ENCODE measurements around the gene TMEM115.

The TMEM115 gene

DNA sequence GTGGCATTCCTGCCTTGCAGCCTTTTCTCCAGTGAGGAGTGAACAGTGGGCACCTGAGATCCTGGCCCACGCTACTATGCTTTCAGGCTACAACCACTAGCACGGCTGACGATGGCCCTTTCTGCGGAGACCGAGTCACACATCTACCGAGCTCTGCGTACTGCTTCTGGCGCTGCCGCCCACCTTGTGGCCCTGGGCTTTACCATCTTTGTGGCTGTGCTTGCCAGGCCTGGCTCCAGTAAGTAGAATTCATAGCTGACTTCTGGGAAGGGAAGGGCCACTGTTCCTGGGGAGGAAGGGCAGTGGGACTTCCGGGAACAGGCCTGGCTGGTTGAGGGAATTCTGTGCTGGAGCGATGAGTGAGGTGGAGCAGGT is 8.0 kb downstream of the TMEM115 start:
- DNase-seq, result no peak

DNA sequence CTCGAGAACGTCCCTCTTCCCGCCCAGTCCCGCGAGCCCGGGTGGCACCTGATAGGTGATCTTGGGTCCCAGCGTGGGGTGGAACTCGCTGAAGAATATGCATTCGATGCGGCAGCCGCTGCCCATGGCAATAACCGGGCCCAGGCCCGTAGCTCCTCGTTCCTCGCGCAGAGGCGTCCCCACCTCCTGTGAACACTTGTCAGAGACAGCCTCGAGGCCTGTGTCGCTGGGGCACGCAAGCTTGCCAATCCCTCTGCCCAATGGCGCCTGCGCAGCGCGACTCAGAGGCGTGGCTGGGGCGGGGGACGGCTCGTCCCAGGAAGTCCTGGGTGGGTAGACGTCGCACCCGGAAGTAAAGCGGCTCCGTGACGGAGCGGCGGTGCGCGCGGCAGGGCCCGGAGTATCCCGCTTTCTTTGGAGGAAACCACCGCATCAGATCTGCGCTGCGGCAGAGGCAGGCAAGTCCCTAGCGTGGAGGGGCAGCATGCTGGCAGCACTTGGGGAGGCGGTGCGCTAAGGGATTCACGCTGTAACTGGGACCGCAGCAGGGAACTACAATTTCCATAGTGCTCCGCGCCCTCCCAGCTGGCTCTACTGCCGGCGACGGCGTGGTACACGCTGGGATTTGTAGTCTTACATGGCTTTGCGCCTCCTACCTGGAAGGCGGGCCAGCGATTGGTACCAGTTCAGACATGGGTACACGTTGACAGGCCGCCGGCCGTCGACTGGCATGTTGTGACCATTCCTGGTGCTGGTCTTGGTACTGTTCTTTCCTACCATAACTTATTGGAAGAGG is 8.6 kb downstream of the TMEM115 start, which contains the start of the genes CYB561D2 and NPRL2:
TSS of gene CYB561D2 (plus strand) at position 336 of the 796 bp plus-strand sequence. CDS start 572 bp downstream, outside the sequence.
TSS of gene NPRL2 (minus strand) at position 249 of the 796 bp plus-strand sequence. CDS start at position 126, 123 bp downstream.
- DNase-seq, result peak; percentile 98

DNA sequence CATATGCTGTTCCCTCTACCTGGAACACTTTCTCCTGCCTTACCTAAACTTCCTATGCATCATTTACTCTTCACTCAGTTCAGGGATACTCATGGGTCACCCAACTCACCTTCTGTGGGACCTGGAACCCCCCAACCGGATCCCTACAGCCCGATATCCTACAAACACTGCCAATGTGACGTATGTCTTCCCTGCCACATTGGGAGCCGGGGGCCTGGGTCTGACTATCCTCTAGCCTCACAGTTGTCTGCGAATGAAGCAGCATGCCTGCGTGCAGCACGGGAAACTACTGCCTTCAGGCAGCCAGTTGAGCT is 9.2 kb downstream of the TMEM115 start:
- DNase-seq, result no peak

DNA sequence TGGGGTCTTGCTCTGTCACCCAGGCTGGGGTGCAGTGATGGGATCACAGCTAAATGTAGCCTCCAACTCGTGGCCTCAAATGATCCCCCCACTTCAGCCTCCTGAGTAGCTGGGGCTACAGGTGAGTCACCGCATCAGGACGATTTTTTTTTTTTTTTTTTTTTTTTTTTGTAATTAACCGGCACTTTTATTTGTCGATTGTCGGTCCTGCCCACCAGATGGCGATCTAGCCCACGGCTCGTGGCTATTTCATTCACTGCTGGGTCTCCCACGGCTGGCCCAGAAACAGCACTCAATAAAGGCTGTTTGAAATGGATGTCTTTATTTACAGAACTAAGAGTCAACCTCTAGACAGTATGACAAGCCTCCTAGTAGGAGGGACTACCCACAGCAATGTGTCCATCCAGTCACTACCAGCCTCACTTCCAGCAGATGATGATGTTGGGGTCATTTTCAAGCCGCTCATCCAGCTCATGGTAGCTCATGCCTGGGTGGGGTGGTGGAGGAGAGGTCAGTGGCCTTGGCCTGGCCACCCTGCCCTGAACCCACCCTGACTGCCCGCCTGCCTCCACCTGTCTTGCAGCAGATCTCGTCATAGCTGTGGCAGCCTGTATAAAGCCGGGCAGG is 12.0 kb downstream of the TMEM115 start:
- peak; percentile 89 for DNase-seq

DNA sequence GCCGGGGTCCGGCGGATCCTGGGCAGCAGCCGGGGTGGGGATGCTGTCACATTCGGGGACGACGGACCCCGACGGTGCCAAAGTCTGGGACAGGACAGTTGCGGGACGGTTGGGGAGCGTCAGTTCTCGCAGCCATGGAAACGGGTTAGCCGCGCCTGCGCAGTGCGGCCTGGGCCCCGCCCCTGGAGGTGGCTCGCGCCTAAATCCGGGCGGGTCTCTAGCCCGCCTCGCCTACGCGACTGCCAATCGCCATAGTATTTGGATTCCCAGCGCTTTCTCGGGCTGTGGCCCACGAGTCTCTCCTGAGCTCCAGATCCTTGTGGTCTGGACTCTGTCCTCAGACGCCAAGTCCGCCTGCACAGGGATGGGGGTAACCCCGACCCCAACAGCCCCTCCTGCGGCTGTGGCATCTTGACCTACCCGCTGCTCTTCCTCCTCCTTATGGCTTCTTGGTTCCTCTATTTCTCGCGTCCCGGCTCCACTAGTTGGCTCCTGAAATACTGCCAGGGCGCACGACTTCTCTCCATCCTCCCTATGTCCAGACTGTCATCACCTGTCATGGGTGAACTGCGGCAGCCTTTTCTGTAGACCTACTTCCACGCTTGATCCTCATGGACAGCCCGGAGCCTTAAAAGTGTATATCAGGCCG is 13.6 kb downstream of the TMEM115 start, which contains the start of gene ZMYND10:
TSS of gene ZMYND10 (minus strand) at position 147 of the 649 bp plus-strand sequence. CDS start 153 bp downstream, outside the sequence.
- peak; percentile 79 for DNase-seq

DNA sequence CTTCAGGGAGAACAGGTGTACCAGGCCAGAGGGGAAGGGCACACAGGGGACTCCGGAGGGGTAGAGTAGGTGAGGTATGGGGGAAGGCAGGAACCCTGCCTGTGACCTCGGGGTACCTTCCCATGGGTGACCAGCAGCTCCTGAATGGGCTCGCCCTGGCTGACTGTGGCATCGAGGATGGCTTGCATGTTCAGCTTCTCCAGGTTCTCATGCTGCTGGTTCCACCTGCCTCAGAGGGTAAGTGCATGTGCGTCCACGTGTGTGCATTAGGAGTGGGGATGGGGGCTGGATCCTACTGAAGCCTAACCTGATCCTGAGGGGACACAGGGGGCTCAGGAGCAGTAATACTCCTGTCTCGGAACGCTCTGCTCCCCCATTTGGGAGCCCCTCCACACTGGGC is 14.3 kb downstream of the TMEM115 start:
- no peak for DNase-seq

DNA sequence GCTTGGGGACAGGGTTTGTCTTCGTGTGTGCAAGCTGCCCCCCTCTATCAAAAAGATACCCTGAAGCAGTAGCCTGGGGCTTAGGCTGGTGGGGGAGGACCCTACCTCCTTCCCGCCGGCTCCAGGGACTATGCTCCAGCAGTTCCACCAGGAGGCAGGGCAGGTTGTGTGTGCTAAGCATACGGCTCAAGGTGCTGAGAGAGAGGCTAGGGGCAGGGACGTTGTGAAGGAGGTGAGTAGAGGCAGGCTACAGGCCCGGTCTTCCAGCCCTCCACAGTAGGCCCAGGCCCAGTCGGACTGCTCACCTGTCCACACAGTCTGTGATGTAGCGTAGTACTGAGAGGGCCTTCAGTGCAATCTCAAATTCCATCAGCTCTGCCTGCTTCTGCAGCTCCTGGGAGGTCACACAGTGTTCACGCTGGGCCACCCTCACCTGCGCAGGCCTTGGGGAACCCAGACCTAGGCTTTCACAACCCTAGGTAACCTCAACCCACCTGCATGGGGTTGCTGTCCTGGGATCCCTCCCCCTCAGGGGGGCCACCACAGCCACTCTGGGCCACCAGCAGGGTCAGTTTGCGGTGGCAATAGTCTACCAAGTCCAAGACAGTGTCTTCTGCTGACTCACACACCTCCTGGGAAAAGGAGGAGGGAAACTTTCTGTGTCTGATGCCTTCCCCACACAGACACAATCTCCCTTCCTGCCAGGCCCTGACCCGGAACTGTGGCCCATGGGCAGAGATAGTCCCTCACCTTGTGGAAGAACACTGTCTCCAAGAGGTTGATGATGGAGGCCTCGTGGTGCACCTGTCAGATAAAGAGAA is 16.3 kb downstream of the TMEM115 start:
- no peak for DNase-seq

DNA sequence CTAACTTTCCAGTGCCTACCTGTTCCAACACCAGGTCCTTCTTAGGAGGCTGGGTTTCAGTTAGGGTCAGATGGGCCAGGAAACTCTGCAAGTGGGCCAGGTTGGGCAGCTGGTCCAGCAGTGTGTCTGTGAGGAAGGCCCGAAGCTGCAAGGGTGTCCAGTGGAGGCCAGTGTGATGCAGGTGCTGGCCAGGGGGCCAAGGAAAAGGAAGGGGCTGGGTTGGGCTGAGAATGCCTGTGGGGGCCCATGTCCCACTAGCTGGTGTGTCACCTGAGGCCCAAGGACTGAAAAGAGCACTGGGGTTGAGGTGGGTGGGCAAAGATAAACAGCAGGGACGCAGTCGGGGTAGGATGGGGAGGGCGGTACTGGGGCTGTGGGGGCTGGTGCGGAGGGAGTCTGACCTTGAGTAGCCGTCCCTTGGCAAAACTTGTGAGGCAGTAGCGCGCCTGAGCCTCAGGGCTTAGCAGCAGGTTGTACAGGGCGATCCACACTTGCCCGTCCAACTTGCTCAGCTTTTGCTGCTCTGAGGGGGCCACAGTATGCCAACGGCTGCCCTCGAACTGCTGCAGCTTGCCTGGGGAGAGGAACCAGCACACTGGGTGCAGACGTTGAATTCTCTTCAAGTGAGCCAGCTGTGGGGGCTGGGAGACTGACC is 17.2 kb downstream of the TMEM115 start:
- no peak for DNase-seq

DNA sequence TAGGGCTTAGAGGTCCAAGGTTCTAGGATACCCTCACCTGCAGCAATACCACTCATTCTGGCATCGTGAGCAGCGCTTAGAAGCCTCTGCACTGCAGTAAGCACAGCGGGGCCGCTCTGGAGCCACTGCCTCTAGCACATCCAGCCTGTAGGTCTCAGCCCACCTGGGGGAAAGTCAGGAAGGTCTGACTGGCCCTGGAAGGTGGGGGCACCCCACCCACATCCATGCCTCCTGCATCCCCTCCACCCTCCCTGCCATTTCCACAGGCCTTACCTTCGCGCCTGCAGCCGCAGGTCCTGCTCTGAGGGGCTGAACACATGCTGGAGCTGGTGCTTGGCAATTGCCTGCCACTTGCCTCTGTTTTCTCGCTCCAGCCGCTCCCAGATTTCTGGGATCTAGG is 17.8 kb downstream of the TMEM115 start:
- DNase-seq, result no peak

DNA sequence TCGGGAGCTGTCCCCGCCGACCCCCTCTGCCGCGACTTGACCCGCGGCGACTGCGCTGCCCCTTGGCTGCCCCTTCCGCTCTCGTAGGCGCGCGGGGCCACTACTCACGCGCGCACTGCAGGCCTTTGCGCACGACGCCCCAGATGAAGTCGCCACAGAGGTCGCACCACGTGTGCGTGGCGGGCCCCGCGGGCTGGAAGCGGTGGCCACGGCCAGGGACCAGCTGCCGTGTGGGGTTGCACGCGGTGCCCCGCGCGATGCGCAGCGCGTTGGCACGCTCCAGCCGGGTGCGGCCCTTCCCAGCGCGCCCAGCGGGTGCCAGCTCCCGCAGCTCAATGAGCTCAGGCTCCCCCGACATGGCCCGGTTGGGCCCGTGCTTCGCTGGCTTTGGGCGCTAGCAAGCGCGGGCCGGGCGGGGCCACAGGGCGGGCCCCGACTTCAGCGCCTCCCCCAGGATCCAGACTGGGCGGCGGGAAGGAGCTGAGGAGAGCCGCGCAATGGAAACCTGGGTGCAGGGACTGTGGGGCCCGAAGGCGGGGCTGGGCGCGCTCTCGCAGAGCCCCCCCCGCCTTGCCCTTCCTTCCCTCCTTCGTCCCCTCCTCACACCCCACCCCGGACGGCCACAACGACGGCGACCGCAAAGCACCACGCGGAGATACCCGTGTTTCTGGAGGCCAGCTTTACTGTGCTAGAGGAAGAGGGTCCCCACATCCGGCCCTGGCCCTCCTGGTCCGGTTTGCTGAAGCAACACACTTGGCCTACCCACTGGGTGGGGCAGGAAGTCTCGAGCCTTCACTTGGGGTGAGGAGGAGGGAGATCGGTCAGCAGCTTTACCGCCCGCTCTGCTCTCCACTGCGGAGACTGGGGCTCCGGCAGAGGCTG is 18.6 kb downstream of the TMEM115 start, which contains the start of gene RASSF1:
TSS of gene RASSF1 (minus strand) at position 389 of the 882 bp plus-strand sequence. CDS start at position 358, 31 bp downstream.
- DNase-seq, result peak; percentile 80

DNA sequence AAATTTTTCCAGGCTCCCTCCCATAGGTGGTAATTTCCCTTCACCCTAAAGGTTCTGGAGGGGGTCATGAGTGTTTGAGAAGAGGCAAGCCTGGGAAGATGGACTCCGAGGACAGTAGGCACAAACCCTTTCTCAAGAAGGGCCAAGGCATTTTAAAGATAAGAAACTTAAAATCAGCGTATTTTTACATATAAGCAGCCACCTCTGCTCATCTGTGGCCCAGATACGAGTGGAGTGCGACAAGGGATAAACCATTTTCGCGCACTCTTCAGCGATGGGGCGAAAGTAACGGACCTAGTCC is 19.2 kb downstream of the TMEM115 start:
- no peak for DNase-seq

DNA sequence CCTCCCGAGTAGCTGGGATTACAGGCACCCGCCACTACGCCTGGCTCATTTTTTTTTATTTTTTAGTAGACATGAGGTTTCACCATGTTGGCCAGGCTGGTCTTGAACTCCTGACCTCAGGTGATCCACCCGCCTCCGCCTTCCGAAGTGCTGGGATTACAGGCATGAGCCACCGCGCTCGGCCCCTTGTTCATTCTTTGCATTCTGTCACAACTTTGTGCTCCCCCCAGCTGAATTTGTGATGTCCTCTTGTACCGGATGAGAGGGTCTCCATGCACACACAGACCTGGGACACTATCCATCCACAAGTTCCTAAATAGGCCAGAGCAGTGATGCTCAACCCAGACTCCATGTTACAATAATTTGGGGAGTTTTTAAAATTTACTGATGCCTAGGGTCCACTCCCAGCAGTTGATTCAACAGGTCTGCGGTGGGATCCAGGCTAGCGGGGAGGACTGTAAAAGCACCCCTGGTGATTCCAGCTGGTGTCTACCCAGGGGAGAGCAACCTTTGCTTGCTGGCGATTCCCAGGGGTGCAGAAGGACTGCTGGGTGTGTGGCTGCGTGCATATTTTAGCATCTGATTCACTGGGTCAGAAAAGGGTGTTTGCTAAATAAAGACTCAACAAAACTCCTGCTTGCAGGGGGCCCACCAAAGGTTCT is 19.7 kb downstream of the TMEM115 start:
- DNase-seq, result no peak

DNA sequence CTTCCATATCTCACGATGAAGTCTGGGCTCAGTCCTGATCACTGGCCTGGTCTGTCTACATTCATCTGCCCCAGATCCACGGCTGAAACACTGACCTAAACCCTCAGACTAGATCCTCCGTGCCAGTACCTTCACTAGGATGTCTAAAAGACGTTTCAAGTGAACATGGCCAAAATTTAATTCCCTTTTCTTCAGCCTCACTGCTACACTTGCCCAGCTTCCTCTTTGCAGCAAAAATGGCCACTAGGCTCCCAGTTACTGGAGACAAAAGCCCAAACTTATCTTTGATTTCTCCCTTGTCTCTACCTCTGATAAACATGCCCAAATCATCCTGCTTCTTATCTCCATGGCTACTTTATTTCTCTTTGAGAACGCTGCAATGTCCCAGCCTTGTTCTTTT is 20.4 kb downstream of the TMEM115 start:
- DNase-seq, result no peak

DNA sequence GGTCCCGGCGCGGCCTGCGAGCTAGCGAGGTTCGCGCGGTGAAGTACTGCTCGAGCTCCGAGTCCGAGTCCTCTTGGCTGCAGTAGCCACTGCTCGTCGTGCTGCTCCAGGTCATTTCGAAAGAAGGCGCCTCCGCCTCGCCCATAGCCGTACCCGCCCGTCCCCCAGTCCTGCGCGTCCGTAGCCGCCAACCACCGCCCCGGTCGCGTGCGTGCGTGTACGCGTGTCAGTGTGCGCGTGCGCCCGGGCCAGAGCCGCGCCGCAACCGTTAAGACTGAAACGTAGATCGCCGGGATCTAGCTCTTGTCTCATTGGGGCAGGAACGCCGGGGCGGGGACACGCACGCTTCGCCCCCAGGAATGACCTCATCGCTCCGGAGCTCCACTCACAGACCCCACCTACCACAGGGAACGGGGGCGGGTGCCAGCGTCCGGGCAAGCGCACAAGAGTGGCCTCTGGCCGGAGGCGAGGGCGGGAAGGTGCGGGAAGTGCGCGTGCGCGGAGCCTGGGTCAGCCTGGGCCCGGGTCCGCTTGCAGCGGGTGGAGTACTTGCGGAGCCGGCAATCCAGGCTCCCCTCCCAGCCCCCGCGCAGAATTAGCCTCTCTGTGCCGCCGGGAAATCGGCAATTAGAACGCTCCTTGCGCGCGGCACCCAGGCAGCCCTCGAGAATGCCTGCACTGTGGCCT is 22.0 kb downstream of the TMEM115 start:
- peak; percentile 96 for DNase-seq

DNA sequence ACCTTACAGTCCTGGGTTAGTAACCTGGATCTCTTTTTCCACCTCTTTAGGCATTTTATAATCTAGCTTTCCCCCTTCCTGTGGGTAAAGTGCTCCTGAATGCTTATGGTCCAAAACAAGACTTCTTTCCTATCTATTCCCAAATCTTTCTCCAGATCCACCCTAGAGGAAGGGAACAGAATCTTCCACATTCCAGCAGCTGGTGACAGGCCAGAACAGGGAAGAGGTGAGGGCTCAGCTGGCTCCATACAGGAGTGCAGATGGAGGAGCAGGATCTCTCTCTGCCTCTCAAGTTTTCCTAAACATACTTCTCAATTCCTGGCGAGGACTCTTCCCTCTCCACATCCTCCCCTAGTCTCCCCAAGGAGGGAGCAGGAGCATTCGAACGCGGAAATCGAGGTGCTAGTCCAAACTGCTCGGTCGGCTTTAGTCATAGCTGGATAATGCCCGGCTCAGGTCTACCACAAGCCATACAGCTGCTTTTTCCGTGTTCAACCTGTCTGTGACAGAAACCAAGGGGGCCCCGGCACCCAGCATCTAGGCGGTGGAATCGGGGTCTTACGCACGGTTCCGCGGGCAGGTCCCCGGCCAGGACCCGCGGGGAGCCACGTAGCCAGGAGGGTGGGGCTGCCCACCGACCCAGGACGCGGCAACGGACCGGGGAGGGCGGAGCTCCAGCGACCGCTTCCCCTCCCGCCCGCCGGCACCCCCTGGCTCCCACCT is 22.7 kb downstream of the TMEM115 start:
- no peak for DNase-seq

DNA sequence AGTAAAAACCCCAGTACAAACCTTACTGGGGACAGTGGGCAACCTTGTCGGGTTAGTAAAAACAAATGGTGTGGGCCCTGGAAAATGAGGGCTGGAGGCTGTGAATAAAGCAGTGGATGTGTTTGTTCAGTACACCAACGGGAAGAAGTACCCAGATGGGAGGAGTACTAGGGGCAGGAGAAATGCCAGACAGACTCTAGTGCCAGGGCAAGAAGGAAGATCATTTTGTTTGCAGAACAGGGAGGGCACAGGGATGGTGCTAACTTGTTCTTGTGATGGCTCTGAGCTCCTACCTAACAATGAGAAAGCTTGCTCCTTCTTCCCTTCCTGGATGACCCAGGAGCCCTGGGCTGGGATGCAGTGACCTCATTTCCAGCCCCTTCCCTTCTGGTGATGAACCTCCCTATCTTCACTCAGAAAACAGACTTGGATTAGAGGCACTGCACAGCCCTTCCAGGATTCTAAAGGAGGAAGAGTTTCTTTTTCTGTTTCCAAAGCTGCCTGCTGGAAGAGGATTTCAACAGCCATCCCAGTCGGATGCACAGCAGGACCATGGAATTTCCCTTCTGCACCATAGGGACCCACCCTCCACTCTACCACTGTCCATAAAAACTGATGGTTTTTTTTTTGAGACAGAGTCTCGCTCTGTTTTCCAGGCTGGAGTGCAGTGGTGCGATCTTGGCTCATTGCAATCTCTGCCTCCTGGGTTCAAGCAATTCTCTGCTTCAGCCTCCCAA is 24.8 kb downstream of the TMEM115 start:
- DNase-seq, result no peak

DNA sequence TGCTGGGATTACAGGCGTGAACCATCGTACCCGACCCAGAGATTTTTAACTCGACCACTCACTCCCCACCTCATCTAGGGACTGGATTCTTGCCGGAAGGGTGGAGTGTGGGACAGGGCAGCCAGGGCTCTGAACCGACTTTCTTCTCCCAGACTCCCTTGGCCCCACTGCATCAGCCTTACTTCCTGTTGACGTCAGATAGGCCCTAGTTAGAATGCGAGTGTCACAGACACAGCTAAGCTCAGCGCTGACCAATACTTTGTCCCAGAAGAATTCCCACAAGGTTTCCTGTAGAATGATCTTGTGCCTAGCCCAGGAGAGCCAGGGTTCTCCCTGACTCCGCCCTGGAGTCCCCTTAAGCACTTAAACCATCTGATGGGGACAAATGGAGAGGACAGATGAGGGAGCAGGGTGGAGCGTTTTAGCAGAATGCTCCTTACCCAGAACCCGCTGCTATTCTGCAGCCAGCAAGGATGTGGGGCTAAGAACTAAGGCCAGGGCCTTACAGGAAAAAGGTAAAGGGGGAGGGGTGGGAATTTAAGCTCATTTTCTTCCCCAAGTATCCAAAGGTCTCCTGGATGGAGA is 25.5 kb downstream of the TMEM115 start:
- DNase-seq, result peak; percentile 40

DNA sequence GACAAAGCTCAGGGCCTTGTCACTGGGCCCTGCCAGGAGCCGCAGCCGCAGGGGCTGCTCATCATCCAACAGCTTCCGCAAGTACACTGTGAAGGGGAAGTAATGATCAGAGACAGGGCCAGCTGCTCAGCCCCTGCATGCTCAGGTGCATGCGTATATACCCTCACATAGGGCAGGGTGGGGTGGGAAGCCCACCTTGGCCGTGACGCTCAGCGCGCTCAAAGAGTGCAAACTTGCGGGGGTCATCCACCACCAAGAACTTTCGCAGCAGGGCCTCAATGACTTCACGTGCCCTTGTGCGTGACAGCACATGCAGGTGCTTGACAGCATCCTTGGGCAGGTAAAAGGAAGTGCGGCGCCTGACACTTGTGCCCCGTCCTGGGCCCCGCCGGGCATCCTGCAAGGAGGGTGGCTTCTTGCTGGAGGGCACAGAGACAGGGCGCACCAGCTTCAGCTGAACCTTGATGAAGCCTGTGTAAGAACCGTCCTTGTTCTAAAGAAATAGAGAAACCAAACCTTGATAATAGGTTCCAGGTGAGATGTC is 27.9 kb downstream of the TMEM115 start:
- no peak for DNase-seq

Measured in CD4-positive, alpha-beta T cell treated with Interleukin-17A for 1 hour (primary cell).